Stimulated activated naive CD4-positive, alpha-beta T cell treated with Interleukin-2 at 50 U/mL for 16 hours (primary cell): ENCODE results near the gene PNMA8B.
"Not testable (repeated sequence)": the region's sequence is repeated elsewhere in the genome, so short reads cannot be mapped to it uniquely, and the experiment has no call there.

Experiments
- DNase-seq: peaks from one replicate; lab custom pipeline; 2025; lab: John Stamatoyannopoulos, UW

The PNMA8B gene

DNA sequence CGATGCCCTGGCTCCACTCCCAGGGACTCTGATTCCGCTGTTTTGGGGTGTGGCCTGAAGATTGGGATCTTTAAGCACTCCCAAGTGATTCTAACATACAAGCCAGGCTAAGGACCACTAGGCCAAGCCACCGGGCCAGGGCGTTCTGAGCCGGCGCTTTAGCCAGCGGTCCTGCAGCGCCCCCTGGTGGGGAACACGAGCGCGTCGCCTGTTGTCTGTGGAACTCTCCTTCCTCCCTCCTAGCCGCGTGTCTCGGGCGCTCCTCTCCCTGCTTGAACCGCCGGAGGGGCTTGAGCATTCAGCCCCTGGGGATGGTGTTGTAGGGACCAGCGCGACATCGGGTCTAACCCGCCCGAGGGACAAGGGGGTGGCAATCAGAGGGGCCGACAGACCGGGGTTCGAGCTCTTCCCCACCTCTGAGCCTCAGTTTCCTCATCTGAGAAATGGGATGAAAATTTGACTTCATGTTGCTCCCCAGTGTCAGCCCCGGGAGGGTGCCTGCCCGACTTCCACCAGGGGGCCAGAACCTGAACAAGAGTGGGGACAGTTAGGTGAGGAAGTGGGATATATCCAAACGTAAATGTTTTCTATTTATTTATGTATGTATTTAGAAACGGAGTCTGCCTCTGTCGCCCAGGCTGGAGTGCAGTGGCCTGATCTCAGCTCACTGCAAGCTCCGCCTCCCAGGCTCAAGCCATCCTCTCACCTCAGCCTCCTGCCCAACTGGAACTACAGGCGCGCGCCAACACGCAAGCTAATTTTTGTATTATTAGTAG is 18.0 kb upstream of the PNMA8B start:
- DNase-seq: peak; percentile 76

DNA sequence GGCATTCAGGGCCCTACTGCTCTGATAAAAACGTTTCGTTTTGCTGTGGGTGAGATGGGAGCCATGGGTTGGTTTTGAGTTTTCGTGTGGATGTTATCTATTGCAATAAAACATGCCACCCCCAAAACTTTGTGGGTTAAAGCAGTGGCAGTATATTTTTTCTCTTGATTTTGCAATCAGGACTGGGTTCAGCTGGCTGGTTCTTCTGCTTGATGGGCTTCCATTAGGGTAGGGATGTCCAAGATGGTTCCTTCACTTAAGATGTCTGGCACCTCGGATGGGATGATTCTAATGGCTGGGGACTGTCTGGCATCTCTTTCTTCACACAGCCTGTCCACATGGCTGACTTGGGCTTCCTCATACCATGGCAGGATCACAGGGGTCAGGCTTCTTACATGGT is 15.6 kb upstream of the PNMA8B start:
- no peak for DNase-seq

DNA sequence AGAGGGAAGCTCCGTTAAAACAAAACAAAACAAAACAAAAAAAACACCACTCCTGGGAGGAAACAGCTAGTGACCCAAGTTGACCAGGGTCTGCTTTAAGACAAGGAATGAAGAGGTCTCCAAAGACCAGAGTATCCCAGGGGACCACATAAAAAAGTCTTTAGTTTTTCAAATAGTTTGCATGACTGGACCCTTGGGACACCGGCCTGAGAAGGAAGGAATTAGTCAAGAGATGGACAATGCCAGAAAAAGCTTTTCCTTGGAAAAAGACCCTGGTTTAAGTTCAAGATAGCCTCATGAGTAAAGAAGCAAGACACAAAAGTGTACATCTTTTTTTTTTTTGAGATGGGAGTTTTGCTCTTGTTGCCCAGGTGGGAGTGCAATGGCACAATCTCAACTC is 12.5 kb upstream of the PNMA8B start:
- no peak for DNase-seq

- no peak for DNase-seq
Measured at GRCh38 chr19:46503848-46504453, 8.3 kb upstream of the PNMA8B start.

DNA sequence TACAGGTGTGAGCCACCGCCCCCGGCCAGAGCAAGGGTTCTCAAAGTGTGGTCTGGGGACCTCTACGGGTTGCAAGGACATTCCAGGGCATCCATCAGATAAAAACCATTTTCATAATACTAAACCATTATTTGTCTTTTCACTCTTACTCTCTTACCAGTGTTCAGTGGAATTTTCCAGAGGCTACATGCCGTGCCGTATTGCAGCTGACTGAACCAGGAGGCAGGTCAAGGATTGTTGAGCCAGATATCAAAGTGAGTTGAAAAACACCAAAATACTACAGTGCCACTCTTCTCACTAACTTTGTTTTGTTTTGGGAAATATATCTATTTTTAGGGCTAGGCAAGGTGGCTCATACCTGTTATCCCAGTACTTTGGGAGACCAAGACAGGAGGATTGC is 7.2 kb upstream of the PNMA8B start:
- no peak for DNase-seq

DNA sequence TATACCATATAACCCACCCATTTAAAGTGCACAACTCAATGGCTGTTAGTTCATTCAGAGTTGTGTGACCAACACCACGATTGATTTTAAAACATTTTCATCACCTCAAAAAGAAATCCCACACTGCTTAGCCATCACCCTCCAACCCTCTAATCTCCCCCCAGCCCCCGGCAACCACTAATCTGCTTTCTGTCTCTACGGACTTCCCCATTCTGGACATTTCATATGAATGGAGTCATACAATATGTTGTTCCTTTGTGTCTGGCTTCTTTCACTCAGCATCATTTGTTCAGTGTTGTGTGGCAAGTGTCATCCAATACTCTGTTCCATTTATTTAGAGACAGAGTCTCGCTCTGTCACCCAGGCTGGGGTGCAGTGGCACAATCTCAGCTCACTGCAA is 4.0 kb upstream of the PNMA8B start:
- DNase-seq: no peak

- no peak for DNase-seq
Measured at GRCh38 chr19:46497773-46498172, 2.1 kb upstream of the PNMA8B start.

- DNase-seq: not testable (repeated sequence)
Measured at GRCh38 chr19:46496886-46497285, 1.2 kb upstream of the PNMA8B start.

- no peak for DNase-seq
Measured at GRCh38 chr19:46496304-46496703, 637 bp upstream of the PNMA8B start.

- DNase-seq: no peak
Measured at GRCh38 chr19:46494941-46495785, 504 bp downstream of the PNMA8B start.

GRCh38 chr19:46494146-46494940 is 1.3 kb downstream of the PNMA8B start:
- DNase-seq: no peak

DNA sequence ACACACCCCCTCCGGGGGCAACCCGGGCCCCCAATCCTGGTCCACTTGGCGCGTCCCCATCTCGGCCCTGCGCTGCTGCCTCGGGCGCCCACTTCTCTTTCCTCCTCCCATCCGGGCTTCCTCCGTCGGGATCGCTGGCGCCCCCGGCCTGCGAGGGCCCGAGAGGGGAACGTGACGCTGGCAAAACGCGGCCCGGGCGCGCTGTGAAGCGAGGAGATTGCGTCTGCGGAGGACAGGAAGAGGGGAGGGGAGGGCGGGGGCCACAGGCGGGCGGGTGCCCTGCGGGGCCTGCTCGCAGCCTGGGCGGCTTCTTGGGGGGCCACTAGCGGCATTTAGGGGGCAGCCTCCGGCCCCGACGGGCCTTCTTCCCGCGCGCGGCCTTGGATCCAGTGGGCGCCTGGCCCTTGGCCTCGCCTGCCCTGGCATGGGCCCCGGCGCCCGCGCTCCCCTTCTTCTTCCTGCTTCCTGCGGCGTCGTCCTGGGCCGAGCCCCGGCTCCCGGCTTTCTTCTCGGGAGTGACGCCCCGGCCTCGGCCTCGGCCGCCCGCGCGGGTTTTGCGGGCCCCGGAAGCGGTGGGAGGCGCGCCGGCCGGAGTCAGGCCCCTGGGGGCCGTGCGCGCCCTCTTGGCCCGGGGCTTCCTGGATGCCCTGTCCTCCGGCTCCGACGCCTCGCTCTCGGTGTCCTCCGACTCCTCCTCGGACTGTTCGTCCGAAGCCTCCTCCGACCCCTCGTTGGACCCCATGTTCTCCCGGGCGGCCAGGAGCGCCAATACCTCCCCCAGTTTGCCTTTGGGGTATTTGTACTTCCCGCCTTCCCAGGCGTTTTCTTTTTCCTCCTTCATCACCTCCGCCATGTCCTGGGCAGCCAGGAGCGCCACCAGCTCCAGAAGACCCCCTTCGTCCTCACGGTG is 2.2 kb downstream of the PNMA8B start:
- no peak for DNase-seq

GRCh38 chr19:46492841-46493235 is 2.8 kb downstream of the PNMA8B start:
- no peak for DNase-seq

DNA sequence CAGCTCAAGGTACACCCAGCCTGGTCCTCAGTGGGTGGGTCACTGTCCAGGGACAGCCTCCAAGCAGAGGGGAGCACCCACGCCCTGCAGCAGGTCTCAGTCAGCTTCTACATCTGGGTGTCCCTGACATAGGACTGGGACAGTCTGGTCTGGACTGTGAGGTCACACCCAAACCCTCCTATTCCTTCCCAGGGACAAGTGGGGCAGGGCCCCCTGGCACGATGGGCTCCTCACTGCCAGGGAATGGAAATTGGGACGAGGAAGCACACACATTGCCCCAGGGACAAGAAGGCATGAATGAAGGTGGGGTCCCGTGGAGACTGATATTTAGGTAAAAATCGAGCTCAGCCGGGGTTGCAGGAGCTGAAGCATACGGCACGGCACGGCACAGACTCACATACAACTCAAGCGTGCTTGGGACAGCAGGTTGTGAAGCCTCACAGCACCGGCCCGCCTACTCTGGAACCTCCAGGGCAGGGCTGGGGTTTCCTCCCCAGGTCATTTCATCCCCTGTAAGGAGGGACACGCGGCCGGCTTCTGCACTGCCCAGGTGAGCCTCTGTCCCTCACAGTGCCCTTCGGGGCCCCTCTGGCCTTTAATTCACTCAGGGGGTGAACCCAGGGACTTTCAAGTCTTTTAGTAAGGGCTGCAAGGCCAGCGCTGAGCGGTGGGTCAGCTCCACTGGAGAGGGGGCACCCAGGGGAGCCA is 3.5 kb downstream of the PNMA8B start:
- DNase-seq: no peak

- no peak for DNase-seq
Measured at GRCh38 chr19:46490774-46491173, 4.9 kb downstream of the PNMA8B start.

- DNase-seq: no peak
Measured at GRCh38 chr19:46489445-46490272, 6.0 kb downstream of the PNMA8B start.

DNA sequence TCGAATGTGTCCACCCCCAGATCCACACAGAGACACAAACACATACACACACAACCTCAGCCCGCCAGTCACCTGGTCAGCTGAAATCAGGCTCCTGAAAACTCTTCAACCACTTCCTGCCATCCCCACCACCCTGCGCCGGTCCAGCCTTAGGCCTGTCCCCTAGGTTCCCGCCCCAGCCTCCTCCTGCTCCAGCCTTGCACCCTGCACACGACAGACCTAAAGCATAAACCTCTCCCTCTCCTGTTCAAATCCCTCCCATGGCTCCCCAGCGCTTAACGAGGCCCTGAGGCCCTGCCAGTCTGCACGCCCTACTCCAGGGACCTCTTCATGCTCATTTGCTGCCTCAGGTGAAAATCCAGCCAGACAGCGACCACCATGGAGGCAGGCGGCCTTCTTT is 7.1 kb downstream of the PNMA8B start:
- no peak for DNase-seq

DNA sequence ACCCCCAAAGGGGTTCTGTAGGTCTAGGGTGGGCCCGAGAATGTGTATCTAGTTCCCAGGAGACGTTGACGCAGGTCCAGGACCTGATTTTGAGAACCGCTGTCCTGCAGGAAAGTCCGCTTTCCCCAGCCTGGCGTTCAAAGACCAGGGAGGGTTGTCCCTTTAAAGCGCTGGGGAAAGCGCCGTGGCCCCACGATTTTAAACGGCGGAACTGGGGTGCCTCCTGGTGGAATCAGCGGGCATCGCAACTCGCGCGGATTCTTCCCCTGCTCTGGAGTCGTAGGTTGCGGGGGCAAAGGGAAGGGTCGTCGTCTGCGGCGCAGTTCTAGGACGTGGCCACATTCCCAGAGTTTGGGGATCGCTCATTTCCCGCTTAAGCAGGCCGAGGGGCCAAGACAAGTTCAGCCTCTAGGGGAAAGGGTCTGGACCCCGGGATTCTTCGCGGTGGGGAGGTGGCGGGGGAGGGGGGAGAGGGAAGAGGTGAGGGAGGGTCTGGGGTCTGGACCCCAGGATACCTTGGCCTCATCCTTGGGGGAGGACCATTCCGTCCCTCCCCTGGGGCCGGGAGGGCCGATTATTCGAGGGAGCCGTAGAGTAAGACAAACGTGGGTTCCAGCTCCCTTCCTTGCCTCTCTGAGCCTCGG is 7.7 kb downstream of the PNMA8B start:
- peak; percentile 64 for DNase-seq
